Ammon's horn (tissue), 1 donor: ENCODE results near the gene LSM14A.
A peak's percentile ranks its signal among the peaks of the same experiment; 100 is the strongest.
"Not testable (repeated sequence)": the region's sequence is repeated elsewhere in the genome, so short reads cannot be mapped to it uniquely, and the experiment has no call there.

ENCODE experiments used
- DNase-seq: peaks from one replicate; pipeline ENCODE4 v3.0.0-alpha.2; 2016; ENCODE audit warnings: low spot score

Gene LSM14A

GRCh38 chr19:34158966-34159365, 13.3 kb upstream of the LSM14A start:
- DNase-seq = not testable (repeated sequence)

- not testable (repeated sequence) for DNase-seq
Observed at GRCh38 chr19:34159541-34159940, 12.8 kb upstream of the LSM14A start.

GRCh38 chr19:34161902-34162301, 10.4 kb upstream of the LSM14A start:
- DNase-seq = not testable (repeated sequence)

- no peak for DNase-seq
Observed at GRCh38 chr19:34165295-34165738, 7.0 kb upstream of the LSM14A start.

GRCh38 chr19:34169475-34170199, 2.7 kb upstream of the LSM14A start:
- DNase-seq = not testable (repeated sequence)

- DNase-seq = peak; percentile 8
Observed at GRCh38 chr19:34171539-34171876, 796 bp upstream of the LSM14A start.

GRCh38 chr19:34172661-34173192, 423 bp downstream of the LSM14A start:
- no peak for DNase-seq

- peak; percentile 10 for DNase-seq
Observed at GRCh38 chr19:34173193-34173956, 1.1 kb downstream of the LSM14A start.

GRCh38 chr19:34175173-34175572, 2.9 kb downstream of the LSM14A start:
- not testable (repeated sequence) for DNase-seq

- DNase-seq = no peak
Observed at GRCh38 chr19:34176581-34176980, 4.3 kb downstream of the LSM14A start.

GRCh38 chr19:34178274-34178610, 5.9 kb downstream of the LSM14A start:
- DNase-seq = no peak

GRCh38 chr19:34179066-34179465, 6.8 kb downstream of the LSM14A start:
- DNase-seq = no peak

- DNase-seq = no peak
Observed at GRCh38 chr19:34180273-34180672, 8.0 kb downstream of the LSM14A start.

GRCh38 chr19:34180709-34181108, 8.4 kb downstream of the LSM14A start:
- DNase-seq = no peak

- no peak for DNase-seq
Observed at GRCh38 chr19:34181111-34181864, 9.0 kb downstream of the LSM14A start.

GRCh38 chr19:34182125-34182524, 9.8 kb downstream of the LSM14A start:
- DNase-seq = no peak

- no peak for DNase-seq
Observed at GRCh38 chr19:34184880-34185491, 12.7 kb downstream of the LSM14A start.

GRCh38 chr19:34186205-34186604, 13.9 kb downstream of the LSM14A start:
- DNase-seq = no peak

- no peak for DNase-seq
Observed at GRCh38 chr19:34187011-34187410, 14.7 kb downstream of the LSM14A start.

- no peak for DNase-seq
Observed at GRCh38 chr19:34188408-34188807, 16.1 kb downstream of the LSM14A start.

GRCh38 chr19:34189199-34189916, 17.1 kb downstream of the LSM14A start:
- no peak for DNase-seq
